ENCODE measurements around the gene TMPRSS7.

DNA sequence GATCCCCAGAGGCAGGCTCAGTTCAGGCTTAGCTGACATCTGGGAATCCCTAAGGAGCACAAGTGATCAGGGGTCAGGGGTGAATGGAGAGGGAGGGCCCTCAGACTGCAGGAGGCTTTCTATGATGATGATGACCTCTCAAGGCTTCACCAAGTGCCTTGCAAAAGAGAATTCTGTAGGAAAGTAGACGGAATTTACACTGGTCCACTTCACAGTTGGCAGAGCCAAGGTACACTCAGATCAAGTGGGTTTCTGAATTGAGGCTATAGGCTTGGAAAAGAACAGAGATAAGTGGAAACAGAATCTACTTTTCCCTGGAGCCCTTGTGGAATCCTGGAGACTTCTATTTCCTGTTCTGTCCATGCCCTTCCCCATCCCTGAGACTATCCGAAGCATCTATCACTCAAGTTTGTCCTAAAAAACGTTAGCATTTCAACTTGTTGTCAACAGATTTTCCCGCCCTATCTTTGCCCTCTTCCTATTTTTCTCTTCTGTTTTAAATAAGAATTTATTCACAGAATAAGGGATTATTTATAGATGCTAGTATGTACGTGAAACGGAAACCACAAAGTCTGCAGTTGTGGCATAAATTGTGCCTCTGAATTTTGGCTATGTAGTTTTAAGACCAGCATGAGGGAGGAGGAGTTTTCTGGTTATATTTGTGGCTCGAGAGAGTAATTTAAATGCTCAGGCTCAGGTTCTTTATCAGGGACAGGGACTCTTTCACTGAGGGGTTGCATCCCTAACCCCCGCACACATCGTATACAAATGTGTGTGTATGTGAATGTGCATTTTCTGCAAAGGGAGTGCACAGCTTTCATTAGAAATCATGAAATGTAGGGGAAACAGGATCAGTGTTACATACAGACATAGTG lies 85.7 kb downstream of the TMPRSS7 start:
- TF ChIP-seq, protein P1, sequence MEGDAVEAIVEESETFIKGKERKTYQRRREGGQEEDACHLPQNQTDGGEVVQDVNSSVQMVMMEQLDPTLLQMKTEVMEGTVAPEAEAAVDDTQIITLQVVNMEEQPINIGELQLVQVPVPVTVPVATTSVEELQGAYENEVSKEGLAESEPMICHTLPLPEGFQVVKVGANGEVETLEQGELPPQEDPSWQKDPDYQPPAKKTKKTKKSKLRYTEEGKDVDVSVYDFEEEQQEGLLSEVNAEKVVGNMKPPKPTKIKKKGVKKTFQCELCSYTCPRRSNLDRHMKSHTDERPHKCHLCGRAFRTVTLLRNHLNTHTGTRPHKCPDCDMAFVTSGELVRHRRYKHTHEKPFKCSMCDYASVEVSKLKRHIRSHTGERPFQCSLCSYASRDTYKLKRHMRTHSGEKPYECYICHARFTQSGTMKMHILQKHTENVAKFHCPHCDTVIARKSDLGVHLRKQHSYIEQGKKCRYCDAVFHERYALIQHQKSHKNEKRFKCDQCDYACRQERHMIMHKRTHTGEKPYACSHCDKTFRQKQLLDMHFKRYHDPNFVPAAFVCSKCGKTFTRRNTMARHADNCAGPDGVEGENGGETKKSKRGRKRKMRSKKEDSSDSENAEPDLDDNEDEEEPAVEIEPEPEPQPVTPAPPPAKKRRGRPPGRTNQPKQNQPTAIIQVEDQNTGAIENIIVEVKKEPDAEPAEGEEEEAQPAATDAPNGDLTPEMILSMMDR (IDR thresholded peaks at IDR 0.05): no peak
- no peak for TF ChIP-seq POLR2A (IDR thresholded peaks at IDR 0.05)
